AG08396 (cell line): ENCODE results near the gene LSMEM2.
A peak's percentile ranks its signal among the peaks of the same experiment; 100 is the strongest.
"Not testable (repeated sequence)": the region's sequence is repeated elsewhere in the genome, so short reads cannot be mapped to it uniquely, and the experiment has no call there.

Experiments used
- DNase-seq: peaks from one replicate; pipeline ENCODE4 v3.0.0; 2012; ENCODE audit warnings: low spot score, mixed read lengths

Gene LSMEM2

DNA sequence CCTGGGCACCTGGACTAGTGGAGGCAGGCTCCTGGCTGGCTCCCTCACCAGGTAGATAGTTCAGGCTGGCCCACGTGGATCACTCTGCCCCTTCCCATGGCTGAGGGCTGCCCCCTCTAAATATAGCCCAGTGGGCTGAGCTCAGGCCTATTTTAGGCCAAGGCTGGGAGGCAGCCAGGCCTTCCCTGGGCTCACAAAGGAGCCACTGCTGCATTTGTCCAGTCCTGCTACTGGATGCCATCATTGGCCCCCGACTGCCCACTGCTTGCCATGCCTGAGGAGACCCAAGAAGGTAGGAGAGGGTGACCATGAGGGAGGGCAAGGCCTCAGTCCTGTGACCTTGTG is at the start of gene LSMEM2:
Gene LSMEM2, plus strand, starts transcription at position 208 of the 345 bp plus-strand sequence. Its CDS starts 27 bp downstream, at position 235.
- no peak for DNase-seq

- DNase-seq, result no peak
These were observed 49.4 kb upstream of the LSMEM2 start for GRCh38 chr3:50229490-50229889.

DNA sequence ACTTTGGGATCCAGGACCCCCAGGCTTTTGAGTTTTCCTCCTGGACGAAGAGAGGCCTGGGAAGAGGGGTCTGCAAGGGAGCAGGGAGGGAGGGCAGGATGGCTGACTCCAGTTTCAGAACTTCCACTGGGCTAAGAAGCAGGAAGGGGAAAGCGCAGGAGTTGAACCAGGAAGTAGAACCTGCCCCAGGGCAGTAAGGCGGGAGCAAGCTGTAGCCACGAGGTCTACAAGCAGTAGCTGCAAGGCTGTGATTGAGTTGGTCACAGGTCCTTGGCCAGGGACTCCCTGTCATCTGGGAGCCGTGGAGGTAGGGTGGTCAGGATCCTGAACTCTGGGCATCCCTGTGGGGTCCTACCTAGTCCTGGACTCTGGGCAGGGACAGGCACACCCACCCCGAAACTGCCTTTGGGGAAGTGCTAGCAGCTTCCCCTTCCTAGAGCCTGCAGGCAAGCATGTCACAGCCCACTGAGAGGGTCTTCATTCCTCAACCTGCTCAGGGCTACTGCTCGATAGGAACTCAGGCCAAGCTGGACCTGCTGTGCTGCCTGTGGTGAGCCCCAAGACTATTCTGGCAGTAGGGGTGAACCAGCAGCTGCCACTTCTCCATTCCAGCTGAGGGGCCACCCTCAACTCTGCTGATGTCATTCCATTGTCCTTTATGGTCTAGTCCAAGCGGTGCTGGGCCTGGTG is 48.6 kb upstream of the LSMEM2 start:
- no peak for DNase-seq

DNA sequence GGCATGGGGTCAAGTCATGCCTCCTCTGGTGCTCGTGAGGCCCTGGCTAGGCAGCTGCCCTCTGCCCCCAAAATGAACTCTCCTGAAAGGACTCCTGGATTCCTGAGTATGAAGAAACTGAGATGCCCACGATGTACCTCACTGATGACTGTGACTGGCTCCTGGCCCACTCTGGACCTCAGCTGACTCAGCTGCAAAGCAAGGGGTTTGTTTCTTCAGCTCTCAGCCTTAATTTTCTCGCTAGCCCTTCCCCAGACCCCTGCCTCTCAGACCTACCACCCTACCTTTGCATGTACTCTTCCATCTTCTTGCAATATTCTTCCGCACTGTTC is 48.1 kb upstream of the LSMEM2 start:
- peak; percentile 61 for DNase-seq

GRCh38 chr3:50231581-50231980 is 47.3 kb upstream of the LSMEM2 start:
- DNase-seq, result no peak

- DNase-seq, result no peak
These were observed 46.6 kb upstream of the LSMEM2 start for GRCh38 chr3:50232303-50232702.

GRCh38 chr3:50233176-50233575 is 45.7 kb upstream of the LSMEM2 start:
- DNase-seq, result no peak

GRCh38 chr3:50235716-50236483 is 43.0 kb upstream of the LSMEM2 start, which contains the start of gene GNAI2:
Gene GNAI2, plus strand, starts transcription at chr3:50236204. Its CDS starts 132 bp downstream, at chr3:50236336.
- peak; percentile 98 for DNase-seq

GRCh38 chr3:50236484-50237132 is 42.3 kb upstream of the LSMEM2 start:
- DNase-seq, result no peak

DNA sequence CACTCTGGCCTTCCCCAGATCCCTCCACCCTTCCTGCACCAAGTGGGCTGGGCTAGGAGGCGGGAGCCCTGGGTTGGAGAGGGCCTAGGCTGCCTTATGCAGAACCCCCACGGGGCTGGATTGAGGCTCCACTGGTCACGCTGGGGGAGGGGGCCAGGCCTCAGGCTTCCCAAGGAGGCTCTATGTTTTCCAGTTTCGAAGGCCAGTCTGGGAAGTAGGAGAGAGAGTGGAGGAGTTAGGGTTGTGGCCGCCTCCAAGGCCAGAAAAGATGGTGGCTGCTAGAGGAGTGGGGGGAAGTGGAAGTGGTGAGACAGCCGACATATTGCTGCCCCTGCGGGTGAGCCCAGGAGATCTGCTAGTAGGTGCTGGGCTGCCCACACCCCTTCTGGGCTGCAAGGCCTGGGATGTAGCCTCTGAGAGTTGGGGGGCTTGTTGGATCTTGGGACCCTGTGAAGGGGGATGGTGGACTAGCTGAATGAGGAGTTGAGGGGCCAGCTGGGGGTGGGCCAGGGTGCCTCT is 41.7 kb upstream of the LSMEM2 start:
- DNase-seq, result peak; percentile 55

DNA sequence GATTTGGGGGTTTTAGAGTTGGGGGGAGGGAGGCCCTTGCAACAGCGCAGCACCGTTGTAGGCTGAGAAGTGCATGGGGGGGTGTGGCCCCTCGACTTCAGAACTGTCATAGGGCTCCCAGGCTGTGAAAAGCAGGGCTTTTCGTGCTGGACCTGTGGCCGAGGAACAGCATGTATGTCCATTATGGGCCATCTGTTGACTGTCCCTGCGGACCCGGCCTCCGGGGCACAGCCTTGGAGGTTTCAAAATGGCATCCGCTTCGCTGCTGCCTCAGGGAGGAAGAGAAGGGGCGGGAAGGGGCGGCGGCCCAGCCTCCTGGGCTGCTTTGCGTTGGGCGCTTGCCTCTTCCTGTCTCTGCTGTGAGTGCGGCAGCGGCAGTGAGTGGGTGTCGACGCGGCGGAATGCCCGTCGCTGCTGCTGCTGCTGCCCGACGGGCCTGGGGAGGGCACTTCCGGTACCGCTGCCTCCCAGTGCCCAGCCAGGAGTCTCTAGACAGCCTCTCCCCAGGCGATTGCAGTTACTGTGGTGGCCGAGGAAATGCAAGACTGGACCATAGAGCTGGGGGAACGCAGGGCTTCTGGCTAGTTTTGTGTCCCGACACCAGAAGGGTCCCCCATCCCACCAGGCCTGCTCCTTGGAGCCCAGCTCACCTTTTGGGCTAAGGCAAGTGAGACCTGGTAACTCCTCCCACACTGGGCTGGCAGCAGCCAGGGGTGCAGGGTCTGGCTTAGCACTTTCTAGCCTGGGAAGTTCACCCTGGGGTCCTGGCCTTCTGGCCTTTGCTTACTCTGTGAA is 40.9 kb upstream of the LSMEM2 start:
- peak; percentile 89 for DNase-seq

- no peak for DNase-seq
These were observed 40.3 kb upstream of the LSMEM2 start for GRCh38 chr3:50238549-50239026.

GRCh38 chr3:50239649-50240048 is 39.2 kb upstream of the LSMEM2 start:
- no peak for DNase-seq

DNA sequence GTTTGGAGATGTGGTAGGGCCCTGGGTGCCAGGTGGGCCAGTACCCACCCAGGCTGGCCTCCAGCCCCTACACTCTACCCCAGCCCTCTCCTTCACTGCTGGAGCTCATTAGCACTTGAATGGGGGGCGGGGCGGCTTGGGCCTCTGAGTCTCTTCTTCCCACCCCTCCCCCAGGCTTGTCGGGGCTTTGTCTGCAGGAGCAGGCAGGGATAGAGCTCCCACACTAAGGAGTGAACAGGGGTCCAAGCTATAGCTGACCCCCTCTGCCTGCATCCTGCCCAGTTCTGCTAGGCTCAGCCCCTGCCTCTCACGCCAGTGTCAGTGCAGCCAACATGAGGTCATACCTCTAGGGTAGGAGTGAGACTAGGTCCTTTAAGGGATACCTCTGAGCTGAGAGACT is 37.7 kb upstream of the LSMEM2 start:
- no peak for DNase-seq

GRCh38 chr3:50241713-50242380 is 37.0 kb upstream of the LSMEM2 start:
- DNase-seq, result no peak

GRCh38 chr3:50242381-50242770 is 36.5 kb upstream of the LSMEM2 start:
- DNase-seq, result no peak

GRCh38 chr3:50242851-50243542 is 35.9 kb upstream of the LSMEM2 start:
- peak; percentile 39 for DNase-seq

GRCh38 chr3:50243543-50243895 is 35.4 kb upstream of the LSMEM2 start:
- no peak for DNase-seq

- not testable (repeated sequence) for DNase-seq
These were observed 34.1 kb upstream of the LSMEM2 start for GRCh38 chr3:50244813-50245212.

- DNase-seq, result no peak
These were observed 33.6 kb upstream of the LSMEM2 start for GRCh38 chr3:50245251-50245745.
